ENCODE data around the gene HDAC9.

HDAC9 gene

GRCh38 chr7:18889436-18889835 is 393.9 kb downstream of the HDAC9 start:
- H3K27me3 ChIP-seq (ENCODE audit: control insufficient read depth, insufficient read depth, low read length), result no peaks in the 10 kb centered on the region
- no peak for DNase-seq (ENCODE audit: low read depth, low spot score)
- H3K4me1 ChIP-seq (ENCODE audit: control insufficient read depth, insufficient read depth, low read length), result no peaks in the 10 kb centered on the region
- no peaks in the 10 kb centered on the region for H3K9me3 ChIP-seq (ENCODE audit: control insufficient read depth, insufficient read depth, low read length)
- no peaks in the 10 kb centered on the region for H3K36me3 ChIP-seq (ENCODE audit: control insufficient read depth, insufficient read depth, low read length)
- no peak overlapping the region for H3K27ac ChIP-seq (ENCODE audit: low read length)
- no CpG with 5 or more reads among the region's 1 CpG for WGBS (ENCODE audit: insufficient coverage, insufficient read length)
- no peak overlapping the region for H3K4me3 ChIP-seq (ENCODE audit: low read length)

GRCh38 chr7:18890134-18890533 is 394.6 kb downstream of the HDAC9 start:
- no peaks in the 10 kb centered on the region for H3K36me3 ChIP-seq (ENCODE audit: control insufficient read depth, insufficient read depth, low read length)
- no peak for DNase-seq (ENCODE audit: low read depth, low spot score)
- no peaks in the 10 kb centered on the region for H3K9me3 ChIP-seq (ENCODE audit: control insufficient read depth, insufficient read depth, low read length)
- WGBS (ENCODE audit: insufficient coverage, insufficient read length), result no CpG with 5 or more reads among the region's 2 CpGs
- H3K4me3 ChIP-seq (ENCODE audit: low read length), result no peak overlapping the region
- no peaks in the 10 kb centered on the region for H3K4me1 ChIP-seq (ENCODE audit: control insufficient read depth, insufficient read depth, low read length)
- H3K27me3 ChIP-seq (ENCODE audit: control insufficient read depth, insufficient read depth, low read length), result no peaks in the 10 kb centered on the region
- no peak overlapping the region for H3K27ac ChIP-seq (ENCODE audit: low read length)

GRCh38 chr7:18890885-18891621 is 395.5 kb downstream of the HDAC9 start:
- WGBS (ENCODE audit: insufficient coverage, insufficient read length), result no CpG with 5 or more reads among the region's 4 CpGs
- Histone ChIP-seq H3K27ac (ENCODE audit: low read length) (no peak overlapping the region), H3K4me3 (ENCODE audit: low read length) (no peak overlapping the region)

GRCh38 chr7:18893156-18893555 is 397.6 kb downstream of the HDAC9 start:
- no peaks in the 10 kb centered on the region for H3K36me3 ChIP-seq (ENCODE audit: control insufficient read depth, insufficient read depth, low read length)
- no peak for DNase-seq (ENCODE audit: low read depth, low spot score)
- no peaks in the 10 kb centered on the region for H3K27me3 ChIP-seq (ENCODE audit: control insufficient read depth, insufficient read depth, low read length)
- no peak overlapping the region for H3K27ac ChIP-seq (ENCODE audit: low read length)
- WGBS (ENCODE audit: insufficient coverage, insufficient read length), result no CpG with 5 or more reads among the region's 3 CpGs
- H3K4me3 ChIP-seq (ENCODE audit: low read length), result no peak overlapping the region
- H3K4me1 ChIP-seq (ENCODE audit: control insufficient read depth, insufficient read depth, low read length), result no peaks in the 10 kb centered on the region
- no peaks in the 10 kb centered on the region for H3K9me3 ChIP-seq (ENCODE audit: control insufficient read depth, insufficient read depth, low read length)

More at GRCh38 chr7:18890885-18891621, 395.5 kb downstream of the HDAC9 start:
- H3K36me3 ChIP-seq (ENCODE audit: control insufficient read depth, insufficient read depth, low read length), result no peaks in the 10 kb centered on the region
- no peaks in the 10 kb centered on the region for H3K9me3 ChIP-seq (ENCODE audit: control insufficient read depth, insufficient read depth, low read length)
- no peak for DNase-seq (ENCODE audit: low read depth, low spot score)
- no peaks in the 10 kb centered on the region for H3K27me3 ChIP-seq (ENCODE audit: control insufficient read depth, insufficient read depth, low read length)
- H3K4me1 ChIP-seq (ENCODE audit: control insufficient read depth, insufficient read depth, low read length), result no peaks in the 10 kb centered on the region

- WGBS (ENCODE audit: insufficient coverage, insufficient read length), result no CpG with 5 or more reads among the region's 3 CpGs
- Histone ChIP-seq H3K27ac (ENCODE audit: low read length) (no peak overlapping the region), H3K4me3 (ENCODE audit: low read length) (no peak overlapping the region), H3K27me3 (ENCODE audit: control insufficient read depth, insufficient read depth, low read length) (no peaks in the 10 kb centered on the region), H3K4me1 (ENCODE audit: control insufficient read depth, insufficient read depth, low read length) (no peaks in the 10 kb centered on the region), H3K36me3 (ENCODE audit: control insufficient read depth, insufficient read depth, low read length) (no peaks in the 10 kb centered on the region), H3K9me3 (ENCODE audit: control insufficient read depth, insufficient read depth, low read length) (no peaks in the 10 kb centered on the region)
- no peak for DNase-seq (ENCODE audit: low read depth, low spot score)
Observed at GRCh38 chr7:18894155-18894554, 398.6 kb downstream of the HDAC9 start.

GRCh38 chr7:18895456-18895855 is 399.9 kb downstream of the HDAC9 start:
- no peaks in the 10 kb centered on the region for H3K9me3 ChIP-seq (ENCODE audit: control insufficient read depth, insufficient read depth, low read length)
- no peak overlapping the region for H3K4me3 ChIP-seq (ENCODE audit: low read length)
- no peaks in the 10 kb centered on the region for H3K4me1 ChIP-seq (ENCODE audit: control insufficient read depth, insufficient read depth, low read length)
- H3K27ac ChIP-seq (ENCODE audit: low read length), result no peak overlapping the region
- no peaks in the 10 kb centered on the region for H3K36me3 ChIP-seq (ENCODE audit: control insufficient read depth, insufficient read depth, low read length)
- no peak for DNase-seq (ENCODE audit: low read depth, low spot score)
- no CpG with 5 or more reads among the region's 3 CpGs for WGBS (ENCODE audit: insufficient coverage, insufficient read length)
- H3K27me3 ChIP-seq (ENCODE audit: control insufficient read depth, insufficient read depth, low read length), result no peaks in the 10 kb centered on the region

- no peaks in the 10 kb centered on the region for H3K9me3 ChIP-seq (ENCODE audit: control insufficient read depth, insufficient read depth, low read length)
- H3K4me3 ChIP-seq (ENCODE audit: low read length), result no peak overlapping the region
- H3K27ac ChIP-seq (ENCODE audit: low read length), result no peak overlapping the region
- no peaks in the 10 kb centered on the region for H3K36me3 ChIP-seq (ENCODE audit: control insufficient read depth, insufficient read depth, low read length)
- no CpG with 5 or more reads among the region's 2 CpGs for WGBS (ENCODE audit: insufficient coverage, insufficient read length)
- no peak for DNase-seq (ENCODE audit: low read depth, low spot score)
- H3K4me1 ChIP-seq (ENCODE audit: control insufficient read depth, insufficient read depth, low read length), result no peaks in the 10 kb centered on the region
- H3K27me3 ChIP-seq (ENCODE audit: control insufficient read depth, insufficient read depth, low read length), result no peaks in the 10 kb centered on the region
Observed at GRCh38 chr7:18896343-18896975, 400.9 kb downstream of the HDAC9 start.

GRCh38 chr7:18900236-18900635 is 404.7 kb downstream of the HDAC9 start:
- Histone ChIP-seq H3K27me3 (ENCODE audit: control insufficient read depth, insufficient read depth, low read length) (no peaks in the 10 kb centered on the region), H3K9me3 (ENCODE audit: control insufficient read depth, insufficient read depth, low read length) (no peaks in the 10 kb centered on the region), H3K4me1 (ENCODE audit: control insufficient read depth, insufficient read depth, low read length) (no peaks in the 10 kb centered on the region), H3K27ac (ENCODE audit: low read length) (no peak overlapping the region), H3K4me3 (ENCODE audit: low read length) (no peak overlapping the region), H3K36me3 (ENCODE audit: control insufficient read depth, insufficient read depth, low read length) (no peaks in the 10 kb centered on the region)
- no peak for DNase-seq (ENCODE audit: low read depth, low spot score)
- WGBS (ENCODE audit: insufficient coverage, insufficient read length), result no CpG with 5 or more reads among the region's 3 CpGs

GRCh38 chr7:18900803-18901202 is 405.3 kb downstream of the HDAC9 start:
- no peak for DNase-seq (ENCODE audit: low read depth, low spot score)
- Histone ChIP-seq H3K27me3 (ENCODE audit: control insufficient read depth, insufficient read depth, low read length) (no peaks in the 10 kb centered on the region), H3K36me3 (ENCODE audit: control insufficient read depth, insufficient read depth, low read length) (no peaks in the 10 kb centered on the region), H3K4me3 (ENCODE audit: low read length) (no peak overlapping the region), H3K4me1 (ENCODE audit: control insufficient read depth, insufficient read depth, low read length) (no peaks in the 10 kb centered on the region), H3K27ac (ENCODE audit: low read length) (no peak overlapping the region), H3K9me3 (ENCODE audit: control insufficient read depth, insufficient read depth, low read length) (no peaks in the 10 kb centered on the region)
- WGBS (ENCODE audit: insufficient coverage, insufficient read length), result no CpG with 5 or more reads among the region's 1 CpG

- no CpG with 5 or more reads among the region's 3 CpGs for WGBS (ENCODE audit: insufficient coverage, insufficient read length)
- Histone ChIP-seq H3K4me3 (ENCODE audit: low read length) (no peak overlapping the region), H3K27me3 (ENCODE audit: control insufficient read depth, insufficient read depth, low read length) (no peaks in the 10 kb centered on the region), H3K4me1 (ENCODE audit: control insufficient read depth, insufficient read depth, low read length) (no peaks in the 10 kb centered on the region), H3K36me3 (ENCODE audit: control insufficient read depth, insufficient read depth, low read length) (no peaks in the 10 kb centered on the region), H3K9me3 (ENCODE audit: control insufficient read depth, insufficient read depth, low read length) (no peaks in the 10 kb centered on the region), H3K27ac (ENCODE audit: low read length) (no peak overlapping the region)
- no peak for DNase-seq (ENCODE audit: low read depth, low spot score)
Observed at GRCh38 chr7:18901351-18901750, 405.8 kb downstream of the HDAC9 start.

- H3K27me3 ChIP-seq (ENCODE audit: control insufficient read depth, insufficient read depth, low read length), result no peaks in the 10 kb centered on the region
- no peaks in the 10 kb centered on the region for H3K36me3 ChIP-seq (ENCODE audit: control insufficient read depth, insufficient read depth, low read length)
- H3K4me1 ChIP-seq (ENCODE audit: control insufficient read depth, insufficient read depth, low read length), result no peaks in the 10 kb centered on the region
- no CpG with 5 or more reads among the region's 1 CpG for WGBS (ENCODE audit: insufficient coverage, insufficient read length)
- no peaks in the 10 kb centered on the region for H3K9me3 ChIP-seq (ENCODE audit: control insufficient read depth, insufficient read depth, low read length)
- H3K27ac ChIP-seq (ENCODE audit: low read length), result no peak overlapping the region
- no peak for DNase-seq (ENCODE audit: low read depth, low spot score)
- H3K4me3 ChIP-seq (ENCODE audit: low read length), result no peak overlapping the region
Observed at GRCh38 chr7:18901982-18902421, 406.5 kb downstream of the HDAC9 start.
